GM12878 (cell line): ENCODE data around the gene FBRSL1.

Experiments
- CTCF ChIP-seq, 3 experiments: IDR thresholded peaks in 2 of 3; conservative IDR thresholded peaks in 1 of 3; 2 replicates each; pipeline ENCODE4 v1.5.1; 2011; ENCODE audit warnings: low read depth in 3 of 3, low read length in 3 of 3, mild to moderate bottlenecking in 3 of 3, control low read depth in 2 of 3, moderate library complexity in 2 of 3, inconsistent platforms in 1 of 3, mixed read lengths in 1 of 3; ENCODE audit not compliant: control insufficient read depth in 2 of 3, insufficient read depth in 1 of 3; ENCODE audit errors: extremely low read depth in 1 of 3
- EZH2 ChIP-seq: IDR thresholded peaks from 2 replicates; pipeline ENCODE4 v1.6.1; 2012; ENCODE audit warnings: low read depth, mild to moderate bottlenecking, control low read depth, inconsistent platforms, low read length, borderline replicate concordance; ENCODE audit not compliant: control insufficient read depth
- POLR2A ChIP-seq: IDR thresholded peaks from 2 replicates; pipeline ENCODE4 v1.6.1; 2011; ENCODE audit warnings: low read depth, mild to moderate bottlenecking, low read length
- SMC3 ChIP-seq: IDR thresholded peaks from 2 replicates; pipeline ENCODE4 v1.6.1; 2011; ENCODE audit warnings: low read length, improper control_type of control experiment, borderline replicate concordance
- YY1 ChIP-seq: IDR thresholded peaks from 2 replicates; pipeline ENCODE4 v1.6.1; 2011; ENCODE audit warnings: low read depth, mild to moderate bottlenecking, low read length
- TF ChIP-seq, protein P1 (sequence below): fragments of 450-650 bp; IDR thresholded peaks from 2 replicates; pipeline ENCODE4 v1.6.1; 2018; ENCODE audit warnings: mild to moderate bottlenecking, low read depth, moderate library complexity; ENCODE audit not compliant: partially characterized antibody
- TF ChIP-seq, protein P2 (sequence below): fragments of 450-650 bp; formaldehyde crosslinking; IDR thresholded peaks from 2 replicates; pipeline ENCODE4 v1.5.0; 2022; ENCODE audit warnings: mild to moderate bottlenecking, missing genetic modification characterization

- TF ChIP-seq CTCF (IDR thresholded peaks at IDR 0.05 in 2 of 3, conservative IDR thresholded peaks at IDR 0.05 in 1 of 3; ENCODE audit: control insufficient read depth in 2 of 3, extremely low read depth in 1 of 3, insufficient read depth in 1 of 3, low read depth in 3 of 3, low read length in 3 of 3), result no peak
- TF ChIP-seq SMC3, result no peak
- no peak for TF ChIP-seq POLR2A
- TF ChIP-seq, protein P1, sequence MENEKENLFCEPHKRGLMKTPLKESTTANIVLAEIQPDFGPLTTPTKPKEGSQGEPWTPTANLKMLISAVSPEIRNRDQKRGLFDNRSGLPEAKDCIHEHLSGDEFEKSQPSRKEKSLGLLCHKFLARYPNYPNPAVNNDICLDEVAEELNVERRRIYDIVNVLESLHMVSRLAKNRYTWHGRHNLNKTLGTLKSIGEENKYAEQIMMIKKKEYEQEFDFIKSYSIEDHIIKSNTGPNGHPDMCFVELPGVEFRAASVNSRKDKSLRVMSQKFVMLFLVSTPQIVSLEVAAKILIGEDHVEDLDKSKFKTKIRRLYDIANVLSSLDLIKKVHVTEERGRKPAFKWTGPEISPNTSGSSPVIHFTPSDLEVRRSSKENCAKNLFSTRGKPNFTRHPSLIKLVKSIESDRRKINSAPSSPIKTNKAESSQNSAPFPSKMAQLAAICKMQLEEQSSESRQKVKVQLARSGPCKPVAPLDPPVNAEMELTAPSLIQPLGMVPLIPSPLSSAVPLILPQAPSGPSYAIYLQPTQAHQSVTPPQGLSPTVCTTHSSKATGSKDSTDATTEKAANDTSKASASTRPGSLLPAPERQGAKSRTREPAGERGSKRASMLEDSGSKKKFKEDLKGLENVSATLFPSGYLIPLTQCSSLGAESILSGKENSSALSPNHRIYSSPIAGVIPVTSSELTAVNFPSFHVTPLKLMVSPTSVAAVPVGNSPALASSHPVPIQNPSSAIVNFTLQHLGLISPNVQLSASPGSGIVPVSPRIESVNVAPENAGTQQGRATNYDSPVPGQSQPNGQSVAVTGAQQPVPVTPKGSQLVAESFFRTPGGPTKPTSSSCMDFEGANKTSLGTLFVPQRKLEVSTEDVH, result no peak
- no peak for TF ChIP-seq YY1
- TF ChIP-seq, protein P2, sequence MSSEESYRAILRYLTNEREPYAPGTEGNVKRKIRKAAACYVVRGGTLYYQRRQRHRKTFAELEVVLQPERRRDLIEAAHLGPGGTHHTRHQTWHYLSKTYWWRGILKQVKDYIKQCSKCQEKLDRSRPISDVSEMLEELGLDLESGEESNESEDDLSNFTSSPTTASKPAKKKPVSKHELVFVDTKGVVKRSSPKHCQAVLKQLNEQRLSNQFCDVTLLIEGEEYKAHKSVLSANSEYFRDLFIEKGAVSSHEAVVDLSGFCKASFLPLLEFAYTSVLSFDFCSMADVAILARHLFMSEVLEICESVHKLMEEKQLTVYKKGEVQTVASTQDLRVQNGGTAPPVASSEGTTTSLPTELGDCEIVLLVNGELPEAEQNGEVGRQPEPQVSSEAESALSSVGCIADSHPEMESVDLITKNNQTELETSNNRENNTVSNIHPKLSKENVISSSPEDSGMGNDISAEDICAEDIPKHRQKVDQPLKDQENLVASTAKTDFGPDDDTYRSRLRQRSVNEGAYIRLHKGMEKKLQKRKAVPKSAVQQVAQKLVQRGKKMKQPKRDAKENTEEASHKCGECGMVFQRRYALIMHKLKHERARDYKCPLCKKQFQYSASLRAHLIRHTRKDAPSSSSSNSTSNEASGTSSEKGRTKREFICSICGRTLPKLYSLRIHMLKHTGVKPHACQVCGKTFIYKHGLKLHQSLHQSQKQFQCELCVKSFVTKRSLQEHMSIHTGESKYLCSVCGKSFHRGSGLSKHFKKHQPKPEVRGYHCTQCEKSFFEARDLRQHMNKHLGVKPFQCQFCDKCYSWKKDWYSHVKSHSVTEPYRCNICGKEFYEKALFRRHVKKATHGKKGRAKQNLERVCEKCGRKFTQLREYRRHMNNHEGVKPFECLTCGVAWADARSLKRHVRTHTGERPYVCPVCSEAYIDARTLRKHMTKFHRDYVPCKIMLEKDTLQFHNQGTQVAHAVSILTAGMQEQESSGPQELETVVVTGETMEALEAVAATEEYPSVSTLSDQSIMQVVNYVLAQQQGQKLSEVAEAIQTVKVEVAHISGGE (CRISPR knock-in tag), result no peak
- TF ChIP-seq EZH2, result no peak
These were observed 9.3 kb upstream of the FBRSL1 start for GRCh38 chr12:132480623-132481132.
